K562 (cell line): ENCODE results near the gene SKIL. TPM values are rescaled to one million over a fixed set of nuclear protein-coding genes. Genes with fewer than 3 reads are reported as not detected.

Experiments
- CXXC5 ChIP-seq: fragments of 250-450 bp; sonication (Bioruptor Pico); IDR thresholded peaks from 2 replicates; pipeline ENCODE4 v1.8.0; 2022; ENCODE audit warnings: inconsistent platforms, mild to moderate bottlenecking, moderate library complexity
- E2F6 ChIP-seq, 2 experiments: IDR thresholded peaks; 2 replicates each; pipeline ENCODE4 v1.6.1; 2011; ENCODE audit warnings: borderline replicate concordance in 1 of 2, control low read depth in 1 of 2, low read depth in 1 of 2, low read length in 1 of 2, mild to moderate bottlenecking in 1 of 2, mixed read lengths in 1 of 2, moderate library complexity in 1 of 2; ENCODE audit not compliant: insufficient read depth in 1 of 2, insufficient read length in 1 of 2, poor library complexity in 1 of 2, severe bottlenecking in 1 of 2; ENCODE audit errors: extremely low read depth in 1 of 2
- MGA ChIP-seq: fragments of 450-650 bp; IDR thresholded peaks from 2 replicates; pipeline ENCODE4 v1.6.1; 2016; ENCODE audit warnings: mild to moderate bottlenecking, moderate library complexity
- TAF9B ChIP-seq: fragments of 450-650 bp; IDR thresholded peaks from 2 replicates; pipeline ENCODE4 v1.6.1; 2018; ENCODE audit warnings: mild to moderate bottlenecking; ENCODE audit not compliant: partially characterized antibody
- ZNF384 ChIP-seq: IDR thresholded peaks from 2 replicates; pipeline ENCODE4 v1.6.1; 2012; ENCODE audit warnings: low read depth, low read length, improper control_type of control experiment
- ZNF551 ChIP-seq: fragments of 250-450 bp; sonication (Bioruptor Pico); IDR thresholded peaks from 2 replicates; pipeline ENCODE4 v1.5.0; 2021; ENCODE audit warnings: mild to moderate bottlenecking, moderate library complexity
- polyA plus RNA-seq, 8 experiments: library from polyadenylated mRNA; depleted of rRNA in 4 of 8; stranded (reverse) in 5 of 8; unstranded in 3 of 8; fragments of >200 nt; fragmentation: Nextera tagmentation in 2 of 8; fragmentation: Illumina TruSeq in 1 of 8; extraction: Ambion mirVana in 2 of 8; extraction: Trizol in 1 of 8; gene quantifications; 2 replicates each; pipeline versions ENCODE4 v1.2.1 to v1.2.3, GENCODE V29; 2011 to 2014; ENCODE audit warnings: inconsistent platforms in 1 of 8, missing spikeins in 1 of 8
- total RNA-seq, 7 experiments: library from RNA; depleted of rRNA in 6 of 7; stranded (reverse); fragments of >200 nt in 6 of 7; fragmentation: Illumina TruSeq in 2 of 7; extraction: Trizol in 2 of 7; gene quantifications; 2 replicates each; pipeline versions ENCODE4 v1.2.1 to v1.2.3, GENCODE V29; 2011 to 2021; ENCODE audit warnings: low replicate concordance in 1 of 7

Gene SKIL
- total and polyA plus RNA-seq, 9 of the 15 experiments (the other 6 are each of a cell fraction or from before 2014, with no cell fraction given), result 4.3 to 19.1 (median 9.7) TPM

DNA sequence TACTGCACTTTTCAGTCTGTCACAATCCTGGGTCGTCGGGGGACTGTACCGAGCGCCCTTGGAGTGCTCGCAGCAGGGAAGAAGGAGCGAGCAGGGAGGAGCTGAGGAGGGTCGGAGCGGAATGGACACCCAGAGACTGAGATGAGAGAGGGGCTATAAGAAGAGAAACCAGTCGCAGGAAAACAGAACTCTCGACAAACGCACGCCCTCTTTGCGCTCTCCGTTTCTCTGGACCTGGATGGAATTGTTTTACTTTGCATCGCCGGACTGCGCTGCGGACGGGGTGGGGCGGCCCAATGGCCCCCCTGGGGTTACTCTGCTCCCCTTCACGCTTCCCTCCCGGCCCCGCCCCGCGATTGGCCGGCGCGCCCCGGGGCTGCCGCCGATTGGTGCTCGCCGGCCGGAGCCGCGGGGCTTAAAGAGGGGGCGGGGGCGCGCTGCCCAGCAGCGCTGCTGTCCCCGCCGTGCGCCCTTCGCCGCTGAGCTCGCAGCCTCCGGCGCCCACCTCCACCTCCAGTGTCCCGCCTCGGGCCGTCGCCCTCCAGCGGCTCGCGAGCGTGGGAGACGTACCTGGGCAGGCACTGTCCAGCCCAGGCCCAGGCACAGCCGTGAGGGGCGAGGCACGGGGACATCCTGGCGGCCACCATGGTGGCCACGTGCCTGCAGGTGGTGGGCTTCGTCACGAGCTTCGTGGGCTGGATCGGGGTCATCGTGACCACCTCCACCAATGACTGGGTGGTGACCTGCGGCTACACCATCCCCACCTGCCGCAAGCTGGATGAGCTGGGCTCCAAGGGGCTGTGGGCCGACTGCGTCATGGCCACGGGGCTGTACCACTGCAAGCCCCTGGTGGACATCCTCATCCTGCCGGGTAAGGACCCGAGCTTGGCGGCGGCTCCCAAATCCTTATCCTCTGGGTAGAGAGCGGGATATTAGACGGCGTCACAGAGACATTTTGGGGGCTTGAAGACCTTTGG lies 61.2 kb downstream of the SKIL start, which contains the start of gene CLDN11 (continued):
- peak; percentile 37; the same call in 1 of the 2 replicates for TF ChIP-seq MGA
- no peak for TF ChIP-seq TAF9B
- peak in 1 of 2 experiments; percentile 7 for TF ChIP-seq E2F6 (IDR thresholded peaks at IDR 0.05; ENCODE audit: borderline replicate concordance in 1 of 2, extremely low read depth in 1 of 2, insufficient read depth in 1 of 2, insufficient read length in 1 of 2, low read depth in 1 of 2, low read length in 1 of 2, poor library complexity in 1 of 2, severe bottlenecking in 1 of 2)
- TF ChIP-seq CXXC5 (CRISPR knock-in tag), result no peak
- no peak for TF ChIP-seq ZNF384
- TF ChIP-seq ZNF551, result no peak
- TF ChIP-seq, all 486 proteins: peak for 3
